GM18867 (cell line): ENCODE measurements around the gene MAN1A2.
"Not testable (repeated sequence)": the region's sequence is repeated elsewhere in the genome, so short reads cannot be mapped to it uniquely, and the experiment has no call there.

Experiments
- ATAC-seq: cut with Tn5 transposase; IDR thresholded peaks from one replicate; pipeline ENCODE4 v1.9.1; 2021; ENCODE audit warnings: mild to moderate bottlenecking, moderate library complexity; ENCODE audit not compliant: unreplicated experiment

MAN1A2 gene

DNA sequence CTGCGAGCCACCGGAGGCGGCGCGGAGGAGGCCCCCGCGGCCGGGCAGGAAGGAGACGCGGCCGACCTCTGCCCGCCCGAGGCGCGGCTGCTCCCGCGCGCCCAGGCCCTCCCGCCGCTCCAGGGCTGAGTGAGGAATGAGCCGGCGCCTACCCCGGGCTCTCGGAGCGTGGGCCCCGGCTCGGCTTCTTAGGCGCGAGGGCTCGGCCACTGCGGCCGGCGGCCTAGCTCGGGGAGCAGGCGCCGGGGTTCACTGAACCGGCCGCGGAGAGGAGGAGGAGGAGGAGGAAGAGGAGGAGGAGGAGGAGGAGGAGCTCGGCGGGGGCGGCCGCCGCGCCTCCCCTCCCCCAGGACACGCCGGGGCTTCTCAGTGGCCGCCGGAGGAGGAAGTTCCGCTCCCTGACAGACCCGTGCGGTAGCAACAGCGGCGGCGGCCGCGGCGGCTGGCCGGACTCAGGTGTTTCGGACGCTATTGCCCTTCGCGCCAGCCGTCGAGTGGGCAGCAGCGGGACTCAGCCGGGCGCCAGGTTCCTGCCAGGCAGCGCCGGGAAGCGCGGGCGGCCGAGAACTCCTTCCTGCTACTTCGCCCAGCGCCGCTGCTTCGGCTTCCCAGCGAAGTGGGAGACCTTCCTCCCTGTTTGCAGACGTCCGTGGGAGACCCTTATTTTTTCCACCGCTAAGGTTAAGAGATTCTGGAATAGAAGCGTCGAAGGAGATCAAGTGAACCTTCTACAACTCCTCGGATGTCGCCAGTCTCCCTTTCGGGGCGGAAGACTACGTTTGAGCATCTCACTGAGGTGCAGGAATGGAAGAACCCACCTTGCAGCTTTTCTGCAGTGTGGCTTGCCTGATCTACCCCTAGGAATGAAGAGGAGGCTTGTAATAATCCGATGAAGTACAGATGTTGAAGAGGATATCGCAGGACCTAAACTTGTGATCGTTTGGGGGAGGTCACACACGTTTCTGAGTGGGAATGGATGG is at the start of gene MAN1A2:
MAN1A2 (plus strand) TSS at position 404 of the 980 bp plus-strand sequence. CDS start 735 bp downstream, outside the sequence.
- peak; percentile 68 for ATAC-seq

GRCh38 chr1:117318011-117318410 is 49.2 kb upstream of the MAN1A2 start:
- no peak for ATAC-seq

- no peak for ATAC-seq
Measured at GRCh38 chr1:117318426-117318825, 48.8 kb upstream of the MAN1A2 start.

DNA sequence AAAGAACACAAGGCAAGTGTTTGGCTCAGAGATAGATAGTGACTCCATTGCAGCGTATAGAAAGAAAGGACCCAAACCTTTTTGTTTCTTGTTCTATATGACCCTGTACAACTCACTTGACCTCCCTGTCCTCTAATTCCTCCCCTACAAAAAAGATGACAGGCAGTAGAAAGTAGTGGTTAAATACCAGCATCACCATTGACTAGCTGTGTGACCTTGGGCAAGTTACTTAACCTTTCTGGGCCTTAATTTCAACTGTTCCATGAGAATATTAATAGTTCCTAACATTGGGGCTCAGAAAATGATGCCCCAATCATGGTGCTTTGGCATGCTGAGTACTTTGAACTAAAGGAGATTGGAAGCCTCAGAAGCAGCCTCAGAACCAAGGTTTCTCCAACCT is 46.7 kb upstream of the MAN1A2 start:
- ATAC-seq, result no peak

GRCh38 chr1:117321680-117322609 is 45.3 kb upstream of the MAN1A2 start:
- ATAC-seq, result no peak

- ATAC-seq, result no peak
Measured at GRCh38 chr1:117324357-117324756, 42.9 kb upstream of the MAN1A2 start.

DNA sequence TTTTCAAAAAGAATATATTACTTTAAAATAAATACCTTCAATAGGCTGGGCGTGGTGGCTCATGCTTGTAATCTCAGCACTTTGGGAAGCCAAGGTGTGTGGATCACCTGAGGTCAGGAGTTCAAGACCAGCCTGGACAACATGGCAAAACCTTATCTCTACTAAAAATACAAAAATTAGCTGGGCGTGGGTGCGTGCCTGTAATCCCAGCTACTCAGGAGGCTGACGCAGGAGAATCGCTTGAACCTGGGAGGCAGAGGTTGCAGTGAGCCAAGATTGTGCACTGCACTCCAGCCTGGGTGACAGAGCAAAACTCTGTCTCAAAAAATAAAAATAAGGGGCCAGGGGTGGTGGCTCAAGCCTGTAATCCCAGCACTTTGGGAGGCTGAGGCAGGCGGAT is 41.2 kb upstream of the MAN1A2 start:
- ATAC-seq, result not testable (repeated sequence)

DNA sequence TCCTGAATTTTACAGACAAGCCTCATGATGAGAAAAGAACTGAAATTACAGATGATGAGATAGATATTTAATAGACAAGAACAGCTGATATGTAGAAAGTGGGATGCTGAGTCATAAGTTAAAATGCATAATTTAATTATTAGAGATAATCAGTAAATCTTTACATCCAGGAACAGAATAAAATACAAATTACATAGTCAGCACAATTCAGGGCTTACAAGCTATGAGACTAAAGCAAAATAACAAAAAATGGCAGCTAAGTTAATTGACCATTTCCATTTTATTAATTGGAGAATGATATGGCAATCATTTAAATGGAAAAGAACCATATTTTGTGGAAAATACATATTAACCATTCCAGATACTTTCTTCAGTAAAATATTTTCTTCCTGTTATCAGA is 40.2 kb upstream of the MAN1A2 start:
- ATAC-seq, result no peak

GRCh38 chr1:117335376-117336086 is 31.7 kb upstream of the MAN1A2 start:
- no peak for ATAC-seq

DNA sequence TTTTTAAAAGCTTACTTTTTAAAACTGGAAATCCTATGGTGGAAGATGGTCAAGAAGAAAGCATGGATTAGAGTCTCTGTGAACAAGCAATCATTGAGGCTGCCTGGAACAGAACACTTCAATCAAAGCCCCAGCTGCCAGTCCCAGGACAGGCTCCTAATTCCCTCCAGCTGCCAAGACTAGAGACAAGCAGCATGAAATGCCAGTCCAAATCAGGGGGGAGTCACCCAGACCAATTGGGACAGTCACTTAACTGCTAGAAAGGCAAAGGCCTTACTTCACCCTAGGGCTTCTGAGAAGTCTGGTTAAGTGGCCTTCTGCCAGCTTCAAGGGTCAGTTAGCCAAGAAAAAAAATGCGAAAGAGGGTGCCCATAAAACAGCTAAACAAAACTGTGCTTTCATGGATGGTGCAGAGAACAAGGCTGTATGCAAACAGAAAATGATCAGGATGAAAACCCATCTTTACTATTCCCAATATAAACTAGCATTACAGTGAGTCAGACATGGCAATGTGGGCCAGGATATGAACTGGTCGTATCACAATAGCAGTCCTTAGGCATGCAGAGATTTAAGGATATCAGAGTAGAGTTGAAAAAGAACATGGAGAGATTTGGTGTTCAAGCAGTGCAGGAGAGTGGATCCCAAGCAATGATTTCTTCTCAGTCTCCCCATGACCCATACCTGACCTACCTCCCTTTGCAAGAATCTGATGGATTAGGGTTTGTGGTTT is 31.0 kb upstream of the MAN1A2 start:
- no peak for ATAC-seq

GRCh38 chr1:117339866-117340700 is 27.2 kb upstream of the MAN1A2 start:
- peak; percentile 58 for ATAC-seq

DNA sequence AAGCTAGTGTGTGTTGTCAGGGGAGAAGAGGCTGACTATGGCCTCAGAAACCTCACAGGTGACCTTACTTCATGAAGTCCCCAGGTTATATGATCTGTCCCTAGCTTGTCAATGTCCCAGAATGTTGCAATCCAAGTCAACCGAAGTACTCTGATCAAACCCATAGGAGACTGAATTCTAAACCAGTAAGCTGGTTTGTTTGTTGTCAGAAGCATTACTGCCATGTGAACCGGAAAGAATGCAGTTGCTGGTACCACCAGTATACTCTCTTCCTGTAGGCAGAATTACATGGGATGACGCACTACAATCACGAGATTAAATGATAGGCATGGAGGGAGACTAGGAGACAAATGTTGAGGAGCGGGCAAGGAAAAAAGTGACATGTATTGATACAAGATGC is 26.1 kb upstream of the MAN1A2 start:
- ATAC-seq, result no peak

- ATAC-seq, result no peak
Measured at GRCh38 chr1:117342397-117342796, 24.9 kb upstream of the MAN1A2 start.

- no peak for ATAC-seq
Measured at GRCh38 chr1:117346206-117346928, 20.9 kb upstream of the MAN1A2 start.

DNA sequence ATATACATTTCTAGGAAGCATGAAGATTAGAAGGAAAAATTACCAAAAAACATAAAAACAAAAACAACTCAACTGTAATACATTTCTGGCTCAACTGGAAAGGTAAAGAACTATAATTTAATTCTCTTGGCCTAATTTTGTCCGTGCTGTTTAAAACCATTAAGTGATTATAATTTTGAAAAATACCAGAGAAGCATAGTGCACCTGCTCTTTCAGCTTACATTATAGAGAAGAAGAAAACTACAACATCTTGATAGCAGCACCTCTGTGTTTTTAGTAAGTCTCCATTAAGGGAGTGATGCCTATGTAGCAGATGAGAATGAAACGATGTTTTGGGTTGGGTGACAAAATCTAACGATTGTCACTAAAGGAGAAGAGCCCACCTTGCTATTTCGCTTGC is 19.3 kb upstream of the MAN1A2 start:
- ATAC-seq, result no peak

DNA sequence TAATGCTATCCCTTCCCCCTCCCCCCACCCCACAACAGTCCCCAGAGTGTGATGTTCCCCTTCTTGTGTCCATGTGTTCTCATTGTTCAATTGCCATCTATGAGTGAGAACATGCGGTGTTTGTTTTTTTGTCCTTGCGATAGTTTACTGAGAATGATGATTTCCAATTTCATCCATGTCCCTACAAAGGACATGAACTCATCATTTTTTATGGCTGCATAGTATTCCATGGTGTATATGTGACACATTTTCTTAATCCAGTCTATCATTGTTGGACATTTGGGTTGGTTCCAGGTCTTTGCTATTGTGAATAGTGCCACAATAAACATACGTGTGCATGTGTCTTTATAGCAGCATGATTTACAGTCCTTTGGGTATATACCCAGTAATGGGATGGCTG is 14.6 kb upstream of the MAN1A2 start:
- ATAC-seq, result not testable (repeated sequence)

GRCh38 chr1:117357833-117358603 is 9.2 kb upstream of the MAN1A2 start:
- ATAC-seq, result not testable (repeated sequence)

GRCh38 chr1:117358604-117358887 is 8.7 kb upstream of the MAN1A2 start:
- not testable (repeated sequence) for ATAC-seq
